ENCODE results near the gene ITGAX. TPM values are rescaled to one million over a fixed set of nuclear protein-coding genes. Genes with fewer than 3 reads are reported as not detected.
A peak's percentile ranks its signal among the peaks of the same experiment; 100 is the strongest.

The ITGAX gene
- total and polyA plus RNA-seq, 2 of the 8 experiments (the other 6 are each of a cell fraction or from before 2014, with no cell fraction given), result 0.30 TPM; not detected in 1

DNA sequence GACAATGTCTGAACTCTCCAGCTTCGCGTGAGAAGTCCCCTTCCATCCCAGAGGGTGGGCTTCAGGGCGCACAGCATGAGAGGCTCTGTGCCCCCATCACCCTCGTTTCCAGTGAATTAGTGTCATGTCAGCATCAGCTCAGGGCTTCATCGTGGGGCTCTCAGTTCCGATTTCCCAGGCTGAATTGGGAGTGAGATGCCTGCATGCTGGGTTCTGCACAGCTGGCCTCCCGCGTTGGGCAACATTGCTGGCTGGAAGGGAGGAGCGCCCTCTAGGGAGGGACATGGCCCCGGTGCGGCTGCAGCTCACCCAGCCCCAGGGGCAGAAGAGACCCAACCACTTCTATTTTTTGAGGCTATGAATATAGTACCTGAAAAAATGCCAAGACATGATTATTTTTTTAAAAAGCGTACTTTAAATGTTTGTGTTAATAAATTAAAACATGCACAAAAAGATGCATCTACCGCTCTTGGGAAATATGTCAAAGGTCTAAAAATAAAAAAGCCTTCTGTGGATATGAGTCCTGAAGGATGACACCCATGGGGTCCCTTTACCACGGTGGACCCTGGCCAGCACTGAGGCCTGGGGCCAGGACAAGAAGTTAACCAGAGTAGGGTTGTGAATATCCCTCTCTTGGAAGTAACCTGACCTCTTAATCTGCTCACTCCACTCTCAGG is 27.6 kb downstream of the ITGAX start (continued):
- TF ChIP-seq, protein P1, sequence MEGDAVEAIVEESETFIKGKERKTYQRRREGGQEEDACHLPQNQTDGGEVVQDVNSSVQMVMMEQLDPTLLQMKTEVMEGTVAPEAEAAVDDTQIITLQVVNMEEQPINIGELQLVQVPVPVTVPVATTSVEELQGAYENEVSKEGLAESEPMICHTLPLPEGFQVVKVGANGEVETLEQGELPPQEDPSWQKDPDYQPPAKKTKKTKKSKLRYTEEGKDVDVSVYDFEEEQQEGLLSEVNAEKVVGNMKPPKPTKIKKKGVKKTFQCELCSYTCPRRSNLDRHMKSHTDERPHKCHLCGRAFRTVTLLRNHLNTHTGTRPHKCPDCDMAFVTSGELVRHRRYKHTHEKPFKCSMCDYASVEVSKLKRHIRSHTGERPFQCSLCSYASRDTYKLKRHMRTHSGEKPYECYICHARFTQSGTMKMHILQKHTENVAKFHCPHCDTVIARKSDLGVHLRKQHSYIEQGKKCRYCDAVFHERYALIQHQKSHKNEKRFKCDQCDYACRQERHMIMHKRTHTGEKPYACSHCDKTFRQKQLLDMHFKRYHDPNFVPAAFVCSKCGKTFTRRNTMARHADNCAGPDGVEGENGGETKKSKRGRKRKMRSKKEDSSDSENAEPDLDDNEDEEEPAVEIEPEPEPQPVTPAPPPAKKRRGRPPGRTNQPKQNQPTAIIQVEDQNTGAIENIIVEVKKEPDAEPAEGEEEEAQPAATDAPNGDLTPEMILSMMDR (IDR thresholded peaks at IDR 0.05; ENCODE audit: control extremely low read depth in 1 of 3, insufficient read depth in 1 of 3, low read depth in 1 of 3, low read length in 3 of 3), result peak; percentile 86 to 96 (median 88)
- TF ChIP-seq TAF7 (optimal IDR thresholded peaks at IDR 0.05; ENCODE audit: borderline replicate concordance, low read depth, low read length), result no peak
- TF ChIP-seq EZH2 (IDR thresholded peaks at IDR 0.05; ENCODE audit: low read depth, low read length, severe bottlenecking), result no peak

Measured in H1 (cell line).